Liver (tissue), 9 donors: ENCODE data around the gene SNTN. TPM values are rescaled to one million over a fixed set of nuclear protein-coding genes. Genes with fewer than 3 reads are reported as not detected.

ENCODE experiments used
- DNase-seq: peaks from one replicate; pipeline ENCODE4 v3.0.0-alpha.2; 2017; ENCODE audit warnings: low spot score
- H3K27ac ChIP-seq, 2 donors: one replicate each; pipeline ENCODE4 v1.7.0; 2013; ENCODE audit warnings: inconsistent platforms in 2 of 2, low read length in 2 of 2, control low read depth in 1 of 2, low read depth in 1 of 2, mild to moderate bottlenecking in 1 of 2
- H3K27me3 ChIP-seq, 4 donors: one replicate each; pipeline versions ENCODE4 v1.6.1 to v1.7.0; 2013; ENCODE audit warnings: low read length in 3 of 4, inconsistent platforms in 1 of 4, mild to moderate bottlenecking in 1 of 4, moderate library complexity in 1 of 4; ENCODE audit not compliant: control insufficient read depth in 4 of 4, insufficient read depth in 4 of 4
- H3K36me3 ChIP-seq, 4 donors: one replicate each; pipeline versions ENCODE4 v1.6.1 to v1.7.0; 2013; ENCODE audit warnings: low read length in 3 of 4, mild to moderate bottlenecking in 3 of 4, low read depth in 1 of 4, moderate library complexity in 1 of 4; ENCODE audit not compliant: control insufficient read depth in 4 of 4, insufficient read depth in 3 of 4
- H3K4me1 ChIP-seq, 4 donors: one replicate each; pipeline versions ENCODE4 v1.6.1 to v1.7.0; 2013; ENCODE audit warnings: low read length in 3 of 4, mild to moderate bottlenecking in 3 of 4, moderate library complexity in 1 of 4; ENCODE audit not compliant: control insufficient read depth in 4 of 4, insufficient read depth in 4 of 4
- H3K4me3 ChIP-seq, 3 donors: one replicate each; pipeline versions ENCODE4 v1.6.1 to v1.7.0; 2013; ENCODE audit warnings: low read length in 3 of 3, control low read depth in 1 of 3, low read depth in 1 of 3, mild to moderate bottlenecking in 1 of 3
- H3K9ac ChIP-seq, 2 donors: one replicate each; pipeline ENCODE4 v1.7.0; 2013; ENCODE audit warnings: low read length in 2 of 2, mild to moderate bottlenecking in 2 of 2, moderate library complexity in 2 of 2, control low read depth in 1 of 2, low read depth in 1 of 2
- H3K9me3 ChIP-seq, 4 donors: one replicate each; pipeline versions ENCODE4 v1.6.1 to v1.7.0; 2013; ENCODE audit warnings: low read length in 3 of 4; ENCODE audit not compliant: control insufficient read depth in 4 of 4
- ATF3 ChIP-seq: IDR thresholded peaks from 2 replicates; pipeline ENCODE4 v1.6.1; 2016; ENCODE audit warnings: antibody characterized with exemption
- CTCF ChIP-seq: fragments of 150-350 bp; IDR thresholded peaks from 2 replicates; pipeline ENCODE4 v1.5.1; 2017; ENCODE audit warnings: improper control_type of control experiment, low read depth, low read length; ENCODE audit not compliant: missing input control
- EGR1 ChIP-seq, 2 donors: IDR thresholded peaks; 2 replicates each; pipeline ENCODE4 v1.6.1; 2016 to 2018; ENCODE audit warnings: antibody characterized with exemption in 2 of 2, low read depth in 2 of 2
- FOXA1 ChIP-seq: IDR thresholded peaks from 2 replicates; pipeline ENCODE4 v1.6.1; 2016; ENCODE audit warnings: antibody characterized with exemption
- FOXA2 ChIP-seq: IDR thresholded peaks from 2 replicates; pipeline ENCODE4 v1.6.1; 2016; ENCODE audit warnings: antibody characterized with exemption
- GABPA ChIP-seq, 2 donors: IDR thresholded peaks in 1 of 2; conservative IDR thresholded peaks in 1 of 2; 2 replicates each; pipeline ENCODE4 v1.6.1; 2016; ENCODE audit warnings: antibody characterized with exemption in 2 of 2, mild to moderate bottlenecking in 1 of 2, moderate library complexity in 1 of 2
- HNF4A ChIP-seq, 2 donors: conservative IDR thresholded peaks; 2 replicates each; pipeline ENCODE4 v1.6.1; 2016; ENCODE audit warnings: antibody characterized with exemption in 2 of 2, mild to moderate bottlenecking in 2 of 2
- HNF4G ChIP-seq: IDR thresholded peaks from 2 replicates; pipeline ENCODE4 v1.6.1; 2016; ENCODE audit warnings: antibody characterized with exemption
- JUND ChIP-seq, 2 donors: IDR thresholded peaks; 2 replicates each; pipeline ENCODE4 v1.6.1; 2016; ENCODE audit warnings: antibody characterized with exemption in 2 of 2
- MAX ChIP-seq: IDR thresholded peaks from 2 replicates; pipeline ENCODE4 v1.6.1; 2016; ENCODE audit warnings: antibody characterized with exemption
- NR2F2 ChIP-seq: IDR thresholded peaks from 2 replicates; pipeline ENCODE4 v1.6.1; 2016; ENCODE audit warnings: antibody characterized with exemption
- RAD21 ChIP-seq, 2 donors: IDR thresholded peaks; 2 replicates each; pipeline ENCODE4 v1.6.1; 2016; ENCODE audit warnings: antibody characterized with exemption in 2 of 2, mild to moderate bottlenecking in 2 of 2
- REST ChIP-seq: IDR thresholded peaks from 2 replicates; pipeline ENCODE4 v1.6.1; 2016; ENCODE audit warnings: antibody characterized with exemption, mild to moderate bottlenecking
- RXRA ChIP-seq, 2 donors: IDR thresholded peaks; 2 replicates each; pipeline ENCODE4 v1.6.1; 2017 to 2018; ENCODE audit warnings: antibody characterized with exemption in 2 of 2, mild to moderate bottlenecking in 1 of 2
- SP1 ChIP-seq: IDR thresholded peaks from 2 replicates; pipeline ENCODE4 v1.6.1; 2018; ENCODE audit warnings: antibody characterized with exemption, mild to moderate bottlenecking
- TAF1 ChIP-seq: conservative IDR thresholded peaks from 2 replicates; pipeline ENCODE4 v1.6.1; 2016; ENCODE audit warnings: antibody characterized with exemption, mild to moderate bottlenecking
- YY1 ChIP-seq: IDR thresholded peaks from 2 replicates; pipeline ENCODE4 v1.6.1; 2016; ENCODE audit warnings: antibody characterized with exemption, mild to moderate bottlenecking
- ZBTB33 ChIP-seq: IDR thresholded peaks from 2 replicates; pipeline ENCODE4 v1.6.1; 2016; ENCODE audit warnings: antibody characterized with exemption
- WGBS: extraction: QIAGEN DNeasy Blood & Tissue Kit; methylation state at CpG from one replicate; pipeline ENCODE4 v1.1.7; 2013; 5-methylcytosine and 5-hydroxymethylcytosine counted together
- polyA plus RNA-seq, 2 donors: library from polyadenylated mRNA; stranded (reverse) in 1 of 2; unstranded in 1 of 2; fragments of 200-250 nt in 1 of 2; fragments of >200 nt in 1 of 2; fragmentation: Nextera tagmentation in 1 of 2; extraction: Ambion mirVana in 1 of 2; gene quantifications; one replicate each; pipeline versions ENCODE4 v1.2.1 to v1.2.3, GENCODE V29; 2013 to 2015
- total RNA-seq, 2 donors: library from RNA; depleted of rRNA; stranded (reverse); fragments of >200 nt; gene quantifications; one replicate each; pipeline ENCODE4 v1.2.3, GENCODE V29; 2014
- donor health status: healthy.
- donor health status: healthy.
- donor health status: healthy.
- donor health status: healthy.
- donor health status: healthy.

SNTN gene
- total and polyA plus RNA-seq, 4 donors: not detected

GRCh38 chr3:63661242-63661641 lies 8.8 kb downstream of the SNTN start:
- Histone ChIP-seq H3K9me3 (no peaks in the 10 kb centered on the region), H3K4me3 (no peak overlapping the region), H3K27me3 (peaks cover 0 to 5% (median 1%) of the 10 kb centered on the region in 4 donors), H3K27ac (no peak overlapping the region), H3K9ac (no peak overlapping the region), H3K36me3 (no peaks in the 10 kb centered on the region), H3K4me1 (no peaks in the 10 kb centered on the region)
- DNase-seq: no peak
- 84% methylated on average over 1 of the region's 1 CpG for whole genome bisulfite sequencing
- TF ChIP-seq HNF4A (conservative IDR thresholded peaks at IDR 0.05) (no peak), REST (no peak), YY1 (no peak), CTCF (no peak), NR2F2 (no peak), RAD21 (IDR thresholded peaks at IDR 0.05) (no peak), RXRA (IDR thresholded peaks at IDR 0.05) (no peak), ZBTB33 (no peak), JUND (IDR thresholded peaks at IDR 0.05) (no peak), FOXA1 (no peak), GABPA (IDR thresholded peaks at IDR 0.05 in 1 of 2, conservative IDR thresholded peaks at IDR 0.05 in 1 of 2) (no peak), SP1 (no peak), HNF4G (no peak), ATF3 (no peak), MAX (no peak), FOXA2 (no peak), TAF1 (no peak), EGR1 (IDR thresholded peaks at IDR 0.05; ENCODE audit: low read depth in 2 of 2) (no peak)
